Endothelial cell of umbilical vein (primary cell): ENCODE data around the gene APLP2.

ENCODE experiments used
- MYC ChIP-seq: IDR thresholded peaks from one replicate; pipeline ENCODE4 v1.6.1; 2011; ENCODE audit warnings: mild to moderate bottlenecking, low read depth, low read length
- TF ChIP-seq, protein P1 (sequence below), 2 donors: IDR thresholded peaks; 1 replicate in 1 of 2; 2 replicates in 1 of 2; pipeline ENCODE4 v1.5.1; 2011; ENCODE audit warnings: low read length in 2 of 2, mild to moderate bottlenecking in 2 of 2, moderate library complexity in 2 of 2, control low read depth in 1 of 2, inconsistent platforms in 1 of 2, low read depth in 1 of 2; ENCODE audit not compliant: insufficient read depth in 1 of 2; ENCODE audit errors: extremely low read depth in 1 of 2

- TF ChIP-seq, protein P1, sequence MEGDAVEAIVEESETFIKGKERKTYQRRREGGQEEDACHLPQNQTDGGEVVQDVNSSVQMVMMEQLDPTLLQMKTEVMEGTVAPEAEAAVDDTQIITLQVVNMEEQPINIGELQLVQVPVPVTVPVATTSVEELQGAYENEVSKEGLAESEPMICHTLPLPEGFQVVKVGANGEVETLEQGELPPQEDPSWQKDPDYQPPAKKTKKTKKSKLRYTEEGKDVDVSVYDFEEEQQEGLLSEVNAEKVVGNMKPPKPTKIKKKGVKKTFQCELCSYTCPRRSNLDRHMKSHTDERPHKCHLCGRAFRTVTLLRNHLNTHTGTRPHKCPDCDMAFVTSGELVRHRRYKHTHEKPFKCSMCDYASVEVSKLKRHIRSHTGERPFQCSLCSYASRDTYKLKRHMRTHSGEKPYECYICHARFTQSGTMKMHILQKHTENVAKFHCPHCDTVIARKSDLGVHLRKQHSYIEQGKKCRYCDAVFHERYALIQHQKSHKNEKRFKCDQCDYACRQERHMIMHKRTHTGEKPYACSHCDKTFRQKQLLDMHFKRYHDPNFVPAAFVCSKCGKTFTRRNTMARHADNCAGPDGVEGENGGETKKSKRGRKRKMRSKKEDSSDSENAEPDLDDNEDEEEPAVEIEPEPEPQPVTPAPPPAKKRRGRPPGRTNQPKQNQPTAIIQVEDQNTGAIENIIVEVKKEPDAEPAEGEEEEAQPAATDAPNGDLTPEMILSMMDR (IDR thresholded peaks at IDR 0.05; ENCODE audit: extremely low read depth in 1 of 2, insufficient read depth in 1 of 2, low read depth in 1 of 2, low read length in 2 of 2), result no peak
- no peak for TF ChIP-seq MYC
Observed at GRCh38 chr11:130089674-130090073, 20.0 kb downstream of the APLP2 start.
